ENCODE measurements around the gene PLAC9.

The PLAC9 gene

DNA sequence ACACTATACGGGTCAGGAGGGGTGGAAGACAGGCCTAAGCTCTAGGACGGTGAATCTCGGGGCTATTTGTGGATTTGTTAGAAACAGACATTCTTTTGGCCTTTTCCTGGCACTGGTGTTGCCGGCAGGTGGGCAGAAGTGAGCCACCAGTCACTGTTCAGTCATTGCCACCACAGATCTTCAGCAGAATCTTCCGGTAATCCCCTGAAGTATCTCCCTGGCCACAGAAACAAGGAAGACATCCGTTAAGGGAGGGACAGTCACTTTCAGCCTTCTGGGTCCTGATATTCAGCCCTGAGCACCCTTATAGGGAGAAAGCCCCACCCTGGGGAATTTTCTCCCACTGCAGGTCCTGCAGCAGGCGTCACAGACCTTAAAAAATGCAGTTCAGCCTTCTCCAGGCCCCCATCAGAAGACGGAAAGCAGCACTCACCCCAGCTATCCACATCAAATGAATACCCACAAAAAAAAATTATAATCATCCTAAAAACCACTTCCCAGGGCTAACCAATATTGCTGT is 23.2 kb downstream of the PLAC9 start:
- TF ChIP-seq, protein P1, sequence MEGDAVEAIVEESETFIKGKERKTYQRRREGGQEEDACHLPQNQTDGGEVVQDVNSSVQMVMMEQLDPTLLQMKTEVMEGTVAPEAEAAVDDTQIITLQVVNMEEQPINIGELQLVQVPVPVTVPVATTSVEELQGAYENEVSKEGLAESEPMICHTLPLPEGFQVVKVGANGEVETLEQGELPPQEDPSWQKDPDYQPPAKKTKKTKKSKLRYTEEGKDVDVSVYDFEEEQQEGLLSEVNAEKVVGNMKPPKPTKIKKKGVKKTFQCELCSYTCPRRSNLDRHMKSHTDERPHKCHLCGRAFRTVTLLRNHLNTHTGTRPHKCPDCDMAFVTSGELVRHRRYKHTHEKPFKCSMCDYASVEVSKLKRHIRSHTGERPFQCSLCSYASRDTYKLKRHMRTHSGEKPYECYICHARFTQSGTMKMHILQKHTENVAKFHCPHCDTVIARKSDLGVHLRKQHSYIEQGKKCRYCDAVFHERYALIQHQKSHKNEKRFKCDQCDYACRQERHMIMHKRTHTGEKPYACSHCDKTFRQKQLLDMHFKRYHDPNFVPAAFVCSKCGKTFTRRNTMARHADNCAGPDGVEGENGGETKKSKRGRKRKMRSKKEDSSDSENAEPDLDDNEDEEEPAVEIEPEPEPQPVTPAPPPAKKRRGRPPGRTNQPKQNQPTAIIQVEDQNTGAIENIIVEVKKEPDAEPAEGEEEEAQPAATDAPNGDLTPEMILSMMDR (IDR thresholded peaks at IDR 0.05; ENCODE audit: insufficient read depth, missing control alignments): no peak
- FAIRE-seq: no peak
- DNase-seq (ENCODE audit: insufficient read length, low spot score): no peak

DNA sequence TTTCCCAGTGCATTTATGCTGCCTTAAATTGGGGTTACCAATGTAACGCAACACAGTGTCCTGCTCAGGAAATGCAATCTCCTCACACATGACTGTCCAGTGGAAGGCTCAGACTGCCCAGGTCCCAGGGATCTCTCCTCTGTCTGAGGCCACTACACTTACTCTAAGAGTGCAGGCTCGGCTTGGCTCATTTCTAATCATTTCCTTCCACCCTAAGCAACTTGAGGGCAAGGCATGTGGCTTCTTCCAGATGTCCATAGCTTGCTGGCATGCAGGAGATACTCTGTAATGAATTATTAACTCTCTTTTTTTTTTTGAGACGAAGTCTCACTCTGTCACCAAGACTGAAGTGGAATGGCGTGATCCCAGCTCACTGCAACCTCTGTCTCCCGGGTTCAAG is 23.7 kb downstream of the PLAC9 start:
- DNase-seq (ENCODE audit: insufficient read length, low spot score) (no peak), FAIRE-seq (no peak)
- TF ChIP-seq, protein P1 (IDR thresholded peaks at IDR 0.05; ENCODE audit: insufficient read depth, missing control alignments): no peak

DNA sequence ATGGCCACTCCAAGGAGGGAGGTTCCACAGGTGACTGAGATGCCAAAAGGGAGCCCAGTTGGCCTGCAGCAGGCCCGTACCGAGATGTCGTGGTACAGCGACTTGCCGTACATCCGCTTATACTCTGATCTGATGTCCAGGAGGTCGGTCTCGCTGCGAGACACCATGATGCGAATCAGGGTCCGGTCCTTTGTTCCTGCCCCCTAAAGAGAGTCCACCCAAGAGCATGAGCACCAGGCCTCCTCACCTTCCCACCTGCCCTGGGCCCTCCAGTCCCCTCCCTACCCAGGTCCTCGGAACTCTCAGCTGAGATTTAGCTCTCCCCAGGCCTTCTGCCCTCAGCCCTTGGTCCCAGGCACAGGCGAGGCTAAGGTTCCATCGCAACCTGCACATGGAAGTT is 25.0 kb downstream of the PLAC9 start:
- DNase-seq (ENCODE audit: insufficient read length, low spot score): no peak
- no peak for FAIRE-seq
- TF ChIP-seq, protein P1 (IDR thresholded peaks at IDR 0.05; ENCODE audit: insufficient read depth, missing control alignments): no peak

DNA sequence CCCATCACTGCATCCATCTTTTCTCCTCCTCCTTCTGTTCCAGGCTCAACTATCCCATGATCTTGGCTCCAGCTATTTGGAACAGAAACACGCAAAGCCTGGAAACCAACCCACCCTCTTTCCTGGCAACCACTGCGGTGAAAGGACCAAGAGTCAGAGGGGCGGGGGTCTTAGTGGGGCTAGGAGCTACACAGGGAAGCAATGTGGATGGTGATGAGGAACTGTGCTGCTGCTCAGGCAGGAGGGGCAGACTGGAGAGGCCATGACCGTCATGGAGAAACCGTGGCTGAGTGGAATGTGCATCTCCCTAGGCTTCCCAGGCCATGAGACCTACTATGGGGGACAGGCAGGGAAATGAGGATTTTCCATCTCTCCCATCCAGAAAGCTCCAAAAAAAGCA is 25.6 kb downstream of the PLAC9 start:
- FAIRE-seq: no peak
- no peak for DNase-seq (ENCODE audit: insufficient read length, low spot score)
- TF ChIP-seq, protein P1 (IDR thresholded peaks at IDR 0.05; ENCODE audit: insufficient read depth, missing control alignments): no peak

DNA sequence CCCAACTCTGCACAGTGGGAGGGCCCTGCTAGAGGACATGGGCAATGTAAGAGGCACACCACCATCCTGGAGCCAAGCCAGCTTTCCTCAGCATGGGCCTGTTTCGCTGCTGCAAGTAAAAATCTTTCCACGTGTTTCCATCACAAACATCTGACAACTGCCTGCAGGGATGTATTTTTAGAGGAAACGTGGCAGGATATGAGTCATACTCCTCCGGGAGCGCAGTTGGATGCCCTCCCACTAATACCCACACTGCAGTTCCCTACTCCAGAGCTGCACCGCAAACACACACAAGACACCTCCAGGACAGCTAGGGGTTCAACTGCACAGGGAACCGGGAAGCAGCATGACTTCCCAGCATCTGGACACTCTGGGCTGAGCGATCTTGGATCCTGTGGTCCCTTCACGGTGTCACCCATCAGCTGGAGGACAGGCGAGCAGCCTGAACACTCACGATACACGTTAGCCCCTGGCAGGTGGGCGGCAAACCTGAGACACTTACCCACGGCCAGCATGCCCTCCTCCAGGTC is 26.1 kb downstream of the PLAC9 start:
- no peak for DNase-seq (ENCODE audit: insufficient read length, low spot score)
- FAIRE-seq: no peak
- TF ChIP-seq, protein P1 (IDR thresholded peaks at IDR 0.05; ENCODE audit: insufficient read depth, missing control alignments): no peak

DNA sequence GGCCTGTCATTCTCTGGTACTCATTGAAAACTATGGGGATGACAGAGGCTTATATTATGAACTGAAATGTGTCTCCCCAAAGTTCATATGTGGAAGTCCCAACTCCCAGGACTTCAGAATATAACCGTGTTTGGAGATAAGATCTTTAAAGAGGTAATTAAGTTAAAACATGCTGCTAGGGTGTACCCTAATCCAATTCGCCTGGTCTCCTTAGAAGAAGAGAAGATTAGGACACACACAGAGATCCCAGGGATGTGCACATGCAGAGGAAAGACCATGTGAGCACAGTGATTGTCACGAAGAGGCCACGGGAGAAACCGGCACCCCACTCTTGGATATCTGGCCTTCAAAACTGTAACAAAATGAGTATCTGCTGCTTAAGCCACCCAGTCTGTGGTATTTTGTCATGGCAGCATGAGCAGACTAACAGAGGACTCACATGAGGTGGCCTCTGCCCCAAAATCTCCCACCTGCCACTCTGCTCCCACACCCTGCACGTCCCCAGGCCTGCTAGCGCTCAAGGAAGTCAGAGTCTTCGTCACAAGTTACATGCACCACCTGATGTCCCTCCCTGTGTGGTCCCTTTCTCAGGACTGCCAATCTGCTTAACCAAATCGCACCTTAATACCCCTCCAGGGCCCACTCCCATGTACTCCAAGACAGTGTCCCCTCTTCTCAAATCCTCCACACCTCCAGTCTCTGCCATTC is 26.8 kb downstream of the PLAC9 start:
- DNase-seq (ENCODE audit: insufficient read length, low spot score) (no peak), FAIRE-seq (no peak)
- TF ChIP-seq, protein P1 (IDR thresholded peaks at IDR 0.05; ENCODE audit: insufficient read depth, missing control alignments): no peak

Measured in D721Med (cell line).